GM19099 (cell line): Measurements from ENCODE around the gene SNRPA.

Source experiments
- POLR2A ChIP-seq: IDR thresholded peaks from 3 replicates; pipeline ENCODE4 v1.6.1; 2011; ENCODE audit warnings: low read depth; ENCODE audit not compliant: insufficient read length; ENCODE audit errors: extremely low read depth

SNRPA gene

GRCh38 chr19:40755248-40755624 lies 4.2 kb downstream of the SNRPA start:
- no peak for TF ChIP-seq POLR2A

GRCh38 chr19:40755791-40756190 lies 4.8 kb downstream of the SNRPA start:
- no peak for TF ChIP-seq POLR2A

GRCh38 chr19:40756502-40757110 lies 5.6 kb downstream of the SNRPA start:
- no peak for TF ChIP-seq POLR2A

- no peak for TF ChIP-seq POLR2A
Measured at GRCh38 chr19:40758491-40758890, 7.5 kb downstream of the SNRPA start.

GRCh38 chr19:40759352-40759751 lies 8.3 kb downstream of the SNRPA start:
- TF ChIP-seq POLR2A = no peak

- no peak for TF ChIP-seq POLR2A
Measured at GRCh38 chr19:40762754-40763470, 11.9 kb downstream of the SNRPA start.

- no peak for TF ChIP-seq POLR2A
Measured at GRCh38 chr19:40763526-40763925, 12.5 kb downstream of the SNRPA start.

- no peak for TF ChIP-seq POLR2A
Measured at GRCh38 chr19:40763963-40764362, 13.0 kb downstream of the SNRPA start.

- no peak for TF ChIP-seq POLR2A
Measured at GRCh38 chr19:40768869-40769268, 17.9 kb downstream of the SNRPA start.

- TF ChIP-seq POLR2A = no peak
Measured at GRCh38 chr19:40774916-40775631, 24.1 kb downstream of the SNRPA start, which contains the start of gene MIA. Gene MIA (plus strand): TSS chr19:40775521. CDS start chr19:40775543, 22 bp downstream.

GRCh38 chr19:40775632-40776022 lies 24.6 kb downstream of the SNRPA start:
- no peak for TF ChIP-seq POLR2A

- no peak for TF ChIP-seq POLR2A
Measured at GRCh38 chr19:40776364-40776763, 25.4 kb downstream of the SNRPA start.

- no peak for TF ChIP-seq POLR2A
Measured at GRCh38 chr19:40776932-40777644, 26.1 kb downstream of the SNRPA start.

- no peak for TF ChIP-seq POLR2A
Measured at GRCh38 chr19:40777645-40777936, 26.6 kb downstream of the SNRPA start.

- peak; percentile 70 for TF ChIP-seq POLR2A
Measured at GRCh38 chr19:40777937-40778705, 27.1 kb downstream of the SNRPA start, which contains the start of gene RAB4B. Gene RAB4B (plus strand): TSS chr19:40778247. CDS start chr19:40778376, 129 bp downstream.
